Measurements from ENCODE around the gene ALOXE3. TPM values are rescaled to one million over a fixed set of nuclear protein-coding genes. Genes with fewer than 3 reads are reported as not detected.

The ALOXE3 gene
- total and polyA plus RNA-seq, 2 of the 8 experiments (the other 6 are each of a cell fraction or from before 2014, with no cell fraction given) = 0.26 TPM; not detected in 1

DNA sequence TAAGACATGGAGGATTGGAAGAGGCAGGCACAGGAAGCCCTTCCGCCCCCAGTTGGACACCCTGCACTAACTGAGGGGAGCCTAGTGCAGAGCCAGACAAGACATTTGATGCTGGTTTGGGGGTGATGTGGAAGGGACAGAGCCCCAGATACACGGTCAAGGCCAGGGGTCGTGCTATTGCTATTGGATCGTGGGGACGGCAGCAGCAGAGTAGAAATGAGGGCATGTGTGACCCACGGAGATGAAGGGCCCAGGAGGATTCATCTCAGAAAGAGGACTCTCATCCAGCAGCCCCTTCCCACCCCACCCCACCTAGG is 46.5 kb upstream of the ALOXE3 start:
- H3K4ac ChIP-seq (replicated peaks; ENCODE audit: insufficient read length, low read depth, low read length) = peak overlapping the region; percentile 47
- 0 out of 2 replicates have a peak overlapping the region, but pooled peaks have one; percentile 6 for H2BK12ac ChIP-seq (ENCODE audit: low read depth, low read length)
- no peak overlapping the region for H3K23ac ChIP-seq (ENCODE audit: insufficient read length)
- POLR2A ChIA-PET (ENCODE audit: partially characterized antibody) = interaction anchor here (0.8 to 15.7 kb wide), 10 partner anchors 9 to 105 kb away, joined by 3 to 289 read pairs (median 6); partner anchors contain the start of genes AURKB, PER1 and TMEM107
- CTCF ChIA-PET (ENCODE audit: partially characterized antibody) = interaction anchor here (1.2 to 1.4 kb wide), 2 partner anchors 27 to 82 kb away, joined by 3 to 4 read pairs; no protein-coding TSS in a partner anchor
- H3K4me2 ChIP-seq (ENCODE audit: insufficient read depth in 1 of 2, low read depth in 2 of 2, low read length in 2 of 2) = peak overlapping the region; percentile 85 to 95; a peak in 2 of 4 replicates
- H2AFZ ChIP-seq (ENCODE audit: low read length) = no peak overlapping the region
- H4K91ac ChIP-seq (replicated peaks; ENCODE audit: insufficient read length, low read length) = peak overlapping the region; percentile 5
- FAIRE-seq (no peak), DNase-seq (ENCODE audit: low read depth in 1 of 2, low spot score in 2 of 2) (no peak)
- H4K8ac ChIP-seq (ENCODE audit: extremely low read depth, insufficient read depth, low read length) = no peak overlapping the region
- peaks cover 16% of the 10 kb centered on the region for H3K23me2 ChIP-seq (ENCODE audit: low read depth, low read length)
- peaks cover 8% of the 10 kb centered on the region for H3K79me1 ChIP-seq (ENCODE audit: low read depth, low read length)
- H2BK5ac ChIP-seq (ENCODE audit: low read depth, low read length) = peak overlapping the region; percentile 100; the same call in 1 of the 2 replicates
- H3K27me3 ChIP-seq (replicated peaks in 1 of 4; ENCODE audit: control insufficient read depth in 3 of 4, extremely low read depth in 1 of 4, insufficient read depth in 3 of 4, low read length in 3 of 4) = no peaks in the 10 kb centered on the region
- no peak overlapping the region for H3K56ac ChIP-seq (replicated peaks; ENCODE audit: insufficient read length, low read depth, low read length)
- H2BK20ac ChIP-seq (ENCODE audit: low read length) = no peak overlapping the region
- no peak for TF ChIP-seq RFX5 (IDR thresholded peaks at IDR 0.05; ENCODE audit: borderline replicate concordance, low read depth, low read length)
- TF ChIP-seq RNF2 (IDR thresholded peaks at IDR 0.05; ENCODE audit: borderline replicate concordance, low read depth, low read length, missing control alignments, poor library complexity, severe bottlenecking) = no peak
- TF ChIP-seq ZNF274 (IDR thresholded peaks at IDR 0.05; ENCODE audit: borderline replicate concordance, extremely low read depth, low read length) = no peak
- no peak for TF ChIP-seq RBBP5 (IDR thresholded peaks at IDR 0.05; ENCODE audit: borderline replicate concordance, low read depth, low read length)
- no peak for TF ChIP-seq TAF7 (optimal IDR thresholded peaks at IDR 0.05; ENCODE audit: borderline replicate concordance, low read depth, low read length)
- TF ChIP-seq FOSL1 (IDR thresholded peaks at IDR 0.05; ENCODE audit: insufficient read depth, low read depth, low read length) = no peak
- TF ChIP-seq HDAC6 (IDR thresholded peaks at IDR 0.05; ENCODE audit: low read depth, low read length) = no peak
- TF ChIP-seq EGR1 (IDR thresholded peaks at IDR 0.05; ENCODE audit: borderline replicate concordance, low read depth, low read length) = no peak
- no peak for TF ChIP-seq SAP30 (IDR thresholded peaks at IDR 0.05; ENCODE audit: insufficient read depth, insufficient replicate concordance, low read length)
- no peak for TF ChIP-seq TEAD4 (IDR thresholded peaks at IDR 0.05; ENCODE audit: low read depth, low read length)
- no peak for TF ChIP-seq NRF1 (IDR thresholded peaks at IDR 0.05; ENCODE audit: low read depth, low read length)
- no peak overlapping the region for H3K14ac ChIP-seq (ENCODE audit: insufficient read length)
- 90% methylated on average over 6 of the region's 6 CpGs; no CpG with 5 or more reads in 1 of the 2 experiments for WGBS, 2 experiments (ENCODE audit: extremely low coverage in 1 of 2, insufficient coverage in 1 of 2, insufficient read length in 1 of 2, insufficient replicate concordance in 2 of 2, low coverage in 1 of 2, low lambda C conversion rate in 2 of 2, missing lambda C conversion rate in 1 of 2)
- H3K4me1 ChIP-seq (replicated peaks in 1 of 4; ENCODE audit: control insufficient read depth in 3 of 4, insufficient read depth in 4 of 4, low read length in 3 of 4) = peaks cover 4 to 25% (median 21%) of the 10 kb centered on the region in 4 experiments
- peaks cover 0 to 15% of the 10 kb centered on the region in 2 experiments; a peak in 2 of 4 replicates for H3K79me2 ChIP-seq (ENCODE audit: control insufficient read depth in 1 of 2, insufficient read depth in 2 of 2, low read length in 2 of 2)
- H3K4me3 ChIP-seq (ENCODE audit: extremely low read depth in 1 of 4, insufficient read depth in 2 of 4, low read depth in 3 of 4, low read length in 4 of 4) = peak overlapping the region in 1 of 4 experiments; percentile 97; a peak in 1 of 8 replicates
- H2BK15ac ChIP-seq (ENCODE audit: low read length) = no peak overlapping the region
- no peak overlapping the region for H2AK5ac ChIP-seq (ENCODE audit: low read depth, low read length)
- H3K18ac ChIP-seq (ENCODE audit: extremely low read depth, low read length) = peak overlapping the region; percentile 10
- peaks cover 8 to 9% of the 10 kb centered on the region in 2 experiments for H4K20me1 ChIP-seq (replicated peaks in 1 of 2; ENCODE audit: control insufficient read depth in 1 of 2, insufficient read depth in 2 of 2, low read length in 2 of 2)
- no peak overlapping the region for H3K9ac ChIP-seq (replicated peaks in 1 of 4; ENCODE audit: extremely low read depth in 1 of 4, low read depth in 3 of 4, low read length in 3 of 4)
- peak overlapping the region; percentile 6 for H4K5ac ChIP-seq (ENCODE audit: insufficient read length, low read depth, low read length)
- no peaks in the 10 kb centered on the region for H3K9me3 ChIP-seq (ENCODE audit: insufficient read depth in 2 of 2, low read depth in 1 of 2, low read length in 1 of 2)
- peaks cover 0 to 9% (median 4%) of the 10 kb centered on the region in 4 experiments; a peak in 6 of 8 replicates for H3K36me3 ChIP-seq (ENCODE audit: control insufficient read depth in 2 of 4, insufficient read depth in 4 of 4, low read length in 3 of 4)
- H3K27ac ChIP-seq (ENCODE audit: low read depth, low read length) = no peak overlapping the region
- H2BK120ac ChIP-seq (replicated peaks; ENCODE audit: low read depth, low read length) = no peak overlapping the region

Measured in H1 (cell line).